Measurements from ENCODE around the gene COL2A1.

The COL2A1 gene

GRCh38 chr12:47986832-47987231 is 17.4 kb downstream of the COL2A1 start:
- H3K27ac ChIP-seq (ENCODE audit: low read depth, low read length) = no peak overlapping the region
- H3K36me3 ChIP-seq (ENCODE audit: insufficient read depth, low read length) = no peaks in the 10 kb centered on the region
- no peak overlapping the region for H3K9ac ChIP-seq (ENCODE audit: low read length)
- no peaks in the 10 kb centered on the region for H3K27me3 ChIP-seq (ENCODE audit: control insufficient read depth in 1 of 2, insufficient read depth in 2 of 2, low read length in 2 of 2)
- H3K9me3 ChIP-seq (ENCODE audit: low read length) = no peaks in the 10 kb centered on the region
- peaks cover 4% of the 10 kb centered on the region for H3K4me1 ChIP-seq (ENCODE audit: insufficient read depth, low read length)
- no peak overlapping the region for H3K4me3 ChIP-seq (ENCODE audit: low read depth in 1 of 2, low read length in 2 of 2)

- H3K9ac ChIP-seq (ENCODE audit: low read length) = no peak overlapping the region
- no peak overlapping the region for H3K27ac ChIP-seq (ENCODE audit: low read depth, low read length)
- H3K27me3 ChIP-seq (ENCODE audit: control insufficient read depth in 1 of 2, insufficient read depth in 2 of 2, low read length in 2 of 2) = no peaks in the 10 kb centered on the region
- H3K4me1 ChIP-seq (ENCODE audit: insufficient read depth, low read length) = peaks cover 4% of the 10 kb centered on the region
- H3K36me3 ChIP-seq (ENCODE audit: insufficient read depth, low read length) = no peaks in the 10 kb centered on the region
- no peaks in the 10 kb centered on the region for H3K9me3 ChIP-seq (ENCODE audit: low read length)
- H3K4me3 ChIP-seq (ENCODE audit: low read depth in 1 of 2, low read length in 2 of 2) = no peak overlapping the region
Measured at GRCh38 chr12:47986291-47986660, 18.0 kb downstream of the COL2A1 start.

GRCh38 chr12:47985596-47986290 is 18.5 kb downstream of the COL2A1 start:
- Histone ChIP-seq H3K9ac (ENCODE audit: low read length) (no peak overlapping the region), H3K4me1 (ENCODE audit: insufficient read depth, low read length) (no peaks in the 10 kb centered on the region), H3K9me3 (ENCODE audit: low read length) (no peaks in the 10 kb centered on the region), H3K27me3 (ENCODE audit: control insufficient read depth in 1 of 2, insufficient read depth in 2 of 2, low read length in 2 of 2) (no peaks in the 10 kb centered on the region), H3K36me3 (ENCODE audit: insufficient read depth, low read length) (no peaks in the 10 kb centered on the region), H3K4me3 (ENCODE audit: low read depth in 1 of 2, low read length in 2 of 2) (no peak overlapping the region), H3K27ac (ENCODE audit: low read depth, low read length) (no peak overlapping the region)

- no peaks in the 10 kb centered on the region for H3K9me3 ChIP-seq (ENCODE audit: low read length)
- no peaks in the 10 kb centered on the region for H3K4me1 ChIP-seq (ENCODE audit: insufficient read depth, low read length)
- no peak overlapping the region for H3K9ac ChIP-seq (ENCODE audit: low read length)
- no peaks in the 10 kb centered on the region for H3K36me3 ChIP-seq (ENCODE audit: insufficient read depth, low read length)
- no peaks in the 10 kb centered on the region for H3K27me3 ChIP-seq (ENCODE audit: control insufficient read depth in 1 of 2, insufficient read depth in 2 of 2, low read length in 2 of 2)
- H3K27ac ChIP-seq (ENCODE audit: low read depth, low read length) = no peak overlapping the region
- no peak overlapping the region for H3K4me3 ChIP-seq (ENCODE audit: low read depth in 1 of 2, low read length in 2 of 2)
Measured at GRCh38 chr12:47984331-47984801, 19.9 kb downstream of the COL2A1 start.

GRCh38 chr12:47983541-47984115 is 20.6 kb downstream of the COL2A1 start:
- no peaks in the 10 kb centered on the region for H3K9me3 ChIP-seq (ENCODE audit: low read length)
- no peaks in the 10 kb centered on the region for H3K4me1 ChIP-seq (ENCODE audit: insufficient read depth, low read length)
- no peak overlapping the region for H3K9ac ChIP-seq (ENCODE audit: low read length)
- H3K27ac ChIP-seq (ENCODE audit: low read depth, low read length) = no peak overlapping the region
- no peak overlapping the region for H3K4me3 ChIP-seq (ENCODE audit: low read depth in 1 of 2, low read length in 2 of 2)
- no peaks in the 10 kb centered on the region for H3K27me3 ChIP-seq (ENCODE audit: control insufficient read depth in 1 of 2, insufficient read depth in 2 of 2, low read length in 2 of 2)
- H3K36me3 ChIP-seq (ENCODE audit: insufficient read depth, low read length) = no peaks in the 10 kb centered on the region

GRCh38 chr12:47982770-47983169 is 21.5 kb downstream of the COL2A1 start:
- Histone ChIP-seq H3K4me1 (ENCODE audit: insufficient read depth, low read length) (no peaks in the 10 kb centered on the region), H3K9me3 (ENCODE audit: low read length) (no peaks in the 10 kb centered on the region), H3K36me3 (ENCODE audit: insufficient read depth, low read length) (no peaks in the 10 kb centered on the region), H3K4me3 (ENCODE audit: low read depth in 1 of 2, low read length in 2 of 2) (no peak overlapping the region), H3K9ac (ENCODE audit: low read length) (no peak overlapping the region), H3K27ac (ENCODE audit: low read depth, low read length) (no peak overlapping the region), H3K27me3 (ENCODE audit: control insufficient read depth in 1 of 2, insufficient read depth in 2 of 2, low read length in 2 of 2) (no peaks in the 10 kb centered on the region)

- Histone ChIP-seq H3K27me3 (ENCODE audit: control insufficient read depth in 1 of 2, insufficient read depth in 2 of 2, low read length in 2 of 2) (no peaks in the 10 kb centered on the region), H3K4me1 (ENCODE audit: insufficient read depth, low read length) (no peaks in the 10 kb centered on the region)
Measured at GRCh38 chr12:47982311-47982710, 22.0 kb downstream of the COL2A1 start.

GRCh38 chr12:47981496-47982260 is 22.6 kb downstream of the COL2A1 start:
- Histone ChIP-seq H3K36me3 (ENCODE audit: insufficient read depth, low read length) (no peaks in the 10 kb centered on the region), H3K27ac (ENCODE audit: low read depth, low read length) (no peak overlapping the region), H3K9me3 (ENCODE audit: low read length) (no peaks in the 10 kb centered on the region)

More at GRCh38 chr12:47982311-47982710, 22.0 kb downstream of the COL2A1 start:
- H3K9me3 ChIP-seq (ENCODE audit: low read length) = no peaks in the 10 kb centered on the region
- no peak overlapping the region for H3K9ac ChIP-seq (ENCODE audit: low read length)
- no peak overlapping the region for H3K4me3 ChIP-seq (ENCODE audit: low read depth in 1 of 2, low read length in 2 of 2)
- no peak overlapping the region for H3K27ac ChIP-seq (ENCODE audit: low read depth, low read length)
- H3K36me3 ChIP-seq (ENCODE audit: insufficient read depth, low read length) = no peaks in the 10 kb centered on the region

GRCh38 chr12:47980779-47981495 is 23.3 kb downstream of the COL2A1 start:
- H3K27ac ChIP-seq (ENCODE audit: low read depth, low read length) = no peak overlapping the region
- no peaks in the 10 kb centered on the region for H3K9me3 ChIP-seq (ENCODE audit: low read length)
- no peak overlapping the region for H3K9ac ChIP-seq (ENCODE audit: low read length)
- no peaks in the 10 kb centered on the region for H3K36me3 ChIP-seq (ENCODE audit: insufficient read depth, low read length)
- H3K4me3 ChIP-seq (ENCODE audit: low read depth in 1 of 2, low read length in 2 of 2) = no peak overlapping the region
- H3K27me3 ChIP-seq (ENCODE audit: control insufficient read depth in 1 of 2, insufficient read depth in 2 of 2, low read length in 2 of 2) = no peaks in the 10 kb centered on the region
- H3K4me1 ChIP-seq (ENCODE audit: insufficient read depth, low read length) = no peaks in the 10 kb centered on the region

More at GRCh38 chr12:47981496-47982260, 22.6 kb downstream of the COL2A1 start:
- Histone ChIP-seq H3K27me3 (ENCODE audit: control insufficient read depth in 1 of 2, insufficient read depth in 2 of 2, low read length in 2 of 2) (no peaks in the 10 kb centered on the region), H3K4me3 (ENCODE audit: low read depth in 1 of 2, low read length in 2 of 2) (no peak overlapping the region), H3K4me1 (ENCODE audit: insufficient read depth, low read length) (no peaks in the 10 kb centered on the region), H3K9ac (ENCODE audit: low read length) (no peak overlapping the region)

- Histone ChIP-seq H3K4me1 (ENCODE audit: insufficient read depth, low read length) (no peaks in the 10 kb centered on the region), H3K27me3 (ENCODE audit: control insufficient read depth in 1 of 2, insufficient read depth in 2 of 2, low read length in 2 of 2) (no peaks in the 10 kb centered on the region), H3K9ac (ENCODE audit: low read length) (no peak overlapping the region), H3K9me3 (ENCODE audit: low read length) (no peaks in the 10 kb centered on the region), H3K4me3 (ENCODE audit: low read depth in 1 of 2, low read length in 2 of 2) (no peak overlapping the region), H3K36me3 (ENCODE audit: insufficient read depth, low read length) (no peaks in the 10 kb centered on the region), H3K27ac (ENCODE audit: low read depth, low read length) (no peak overlapping the region)
Measured at GRCh38 chr12:47980197-47980596, 24.1 kb downstream of the COL2A1 start.

GRCh38 chr12:47979686-47980085 is 24.6 kb downstream of the COL2A1 start:
- H3K4me1 ChIP-seq (ENCODE audit: insufficient read depth, low read length) = no peaks in the 10 kb centered on the region
- H3K9me3 ChIP-seq (ENCODE audit: low read length) = no peaks in the 10 kb centered on the region
- H3K9ac ChIP-seq (ENCODE audit: low read length) = no peak overlapping the region
- H3K4me3 ChIP-seq (ENCODE audit: low read depth in 1 of 2, low read length in 2 of 2) = no peak overlapping the region
- H3K27me3 ChIP-seq (ENCODE audit: control insufficient read depth in 1 of 2, insufficient read depth in 2 of 2, low read length in 2 of 2) = no peaks in the 10 kb centered on the region
- H3K27ac ChIP-seq (ENCODE audit: low read depth, low read length) = no peak overlapping the region
- no peaks in the 10 kb centered on the region for H3K36me3 ChIP-seq (ENCODE audit: insufficient read depth, low read length)

Data from muscle layer of colon (tissue), 2 donors.